DND-41 (cell line): ENCODE results near the gene NUP214.
"Not testable (repeated sequence)": the region's sequence is repeated elsewhere in the genome, so short reads cannot be mapped to it uniquely, and the experiment has no call there.

Experiments
- ATAC-seq: fragments of 200-7000 bp; cut with Tn5 transposase; 3 replicates; pipeline ENCODE4 v1.9.1; 2021; ENCODE audit warnings: low read depth; ENCODE audit not compliant: insufficient read depth
- DNase-seq: peaks from one replicate; pipeline ENCODE4 v3.0.0-alpha.2; 2020
- H2AFZ ChIP-seq: 2 replicates; pipeline ENCODE4 v1.6.0; 2012; ENCODE audit warnings: low read depth, low read length
- H3K27ac ChIP-seq: 2 replicates; pipeline ENCODE4 v1.5.1; 2012; ENCODE audit warnings: low read length, inconsistent platforms
- H3K27me3 ChIP-seq: fragments of 200-600 bp; sonication (generic); 2 replicates; pipeline ENCODE4 v1.6.0; 2012; ENCODE audit warnings: low read length, mild to moderate bottlenecking, inconsistent platforms; ENCODE audit not compliant: insufficient read depth, poor library complexity
- H3K36me3 ChIP-seq: 2 replicates; pipeline ENCODE4 v1.5.1; 2012; ENCODE audit warnings: low read length, inconsistent platforms; ENCODE audit not compliant: insufficient read depth
- H3K4me1 ChIP-seq: 2 replicates; pipeline ENCODE4 v1.5.1; 2012; ENCODE audit warnings: mild to moderate bottlenecking, low read length; ENCODE audit not compliant: insufficient read depth
- H3K4me2 ChIP-seq: 2 replicates; pipeline ENCODE4 v1.6.0; 2012; ENCODE audit warnings: mild to moderate bottlenecking, moderate library complexity, low read length, inconsistent platforms; ENCODE audit not compliant: insufficient read depth
- H3K4me3 ChIP-seq, 2 experiments: fragments of 200-600 bp in 1 of 2; shearing (Covaris generic) in 1 of 2; 2 replicates each; pipeline ENCODE4 v1.5.1; 2012 to 2016; ENCODE audit warnings: inconsistent platforms in 2 of 2, low read length in 2 of 2, mild to moderate bottlenecking in 2 of 2, low read depth in 1 of 2, moderate library complexity in 1 of 2
- H3K79me2 ChIP-seq: 2 replicates; pipeline ENCODE4 v1.6.0; 2012; ENCODE audit warnings: low read length, inconsistent platforms; ENCODE audit not compliant: insufficient read depth
- H3K9ac ChIP-seq: 2 replicates; pipeline ENCODE4 v1.6.0; 2012; ENCODE audit warnings: low read depth, mild to moderate bottlenecking, inconsistent platforms, low read length, moderate library complexity
- H3K9me3 ChIP-seq: 2 replicates; pipeline ENCODE4 v1.5.1; 2012; ENCODE audit warnings: low read length, moderate library complexity, mild to moderate bottlenecking, inconsistent platforms; ENCODE audit not compliant: insufficient read depth, severe bottlenecking
- H4K20me1 ChIP-seq: 2 replicates; pipeline ENCODE4 v1.6.0; 2012; ENCODE audit warnings: low read length; ENCODE audit not compliant: insufficient read depth
- CTCF ChIP-seq: IDR thresholded peaks from 2 replicates; pipeline ENCODE4 v1.5.1; 2012; ENCODE audit warnings: borderline replicate concordance, low read length, moderate library complexity, mild to moderate bottlenecking; ENCODE audit not compliant: poor library complexity, severe bottlenecking; ENCODE audit errors: extremely low read depth
- EZH2 ChIP-seq: IDR thresholded peaks from 3 replicates; pipeline ENCODE4 v1.6.1; 2012; ENCODE audit warnings: borderline replicate concordance, low read depth, mild to moderate bottlenecking, moderate library complexity, low read length, inconsistent platforms; ENCODE audit not compliant: severe bottlenecking

NUP214 gene

GRCh38 chr9:131204285-131204684 lies 78.9 kb downstream of the NUP214 start:
- DNase-seq (no peak), ATAC-seq (no peak)
- Histone ChIP-seq H3K79me2 (no peaks in the 10 kb centered on the region), H4K20me1 (no peaks in the 10 kb centered on the region), H3K27me3 (no peaks in the 10 kb centered on the region), H2AFZ (no peak overlapping the region), H3K4me2 (no peak overlapping the region), H3K4me3 (no peak overlapping the region), H3K27ac (no peak overlapping the region), H3K36me3 (peaks cover 68% of the 10 kb centered on the region), H3K9ac (no peak overlapping the region), H3K4me1 (no peaks in the 10 kb centered on the region), H3K9me3 (no peaks in the 10 kb centered on the region)
- no peak for TF ChIP-seq EZH2
- TF ChIP-seq CTCF: no peak

DNA sequence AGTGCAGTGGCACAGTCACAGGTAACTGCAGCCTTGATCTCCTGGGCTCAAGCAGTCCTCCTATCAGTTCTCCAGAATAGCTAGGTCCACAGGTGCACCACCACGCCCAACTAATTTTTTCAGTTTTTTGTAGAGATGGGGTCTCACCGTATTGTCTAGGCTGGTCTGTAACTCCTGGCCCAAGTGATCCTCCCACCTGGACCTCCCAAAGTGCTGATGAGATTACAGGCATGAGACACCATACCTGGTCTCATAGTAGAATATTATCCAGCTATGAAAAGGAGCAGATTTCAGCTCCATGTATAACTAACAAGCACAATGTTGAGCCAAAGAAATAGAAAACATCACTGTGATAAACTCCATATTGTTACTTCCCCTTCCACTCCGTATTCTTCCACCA lies 81.1 kb downstream of the NUP214 start:
- ATAC-seq (no peak), DNase-seq (no peak)
- no peak overlapping the region for H3K4me3 ChIP-seq
- H3K9ac ChIP-seq: no peak overlapping the region
- H3K27ac ChIP-seq: no peak overlapping the region
- TF ChIP-seq EZH2: no peak
- no peaks in the 10 kb centered on the region for H4K20me1 ChIP-seq
- no peaks in the 10 kb centered on the region for H3K79me2 ChIP-seq
- H2AFZ ChIP-seq: no peak overlapping the region
- H3K36me3 ChIP-seq: peaks cover 64% of the 10 kb centered on the region
- no peak overlapping the region for H3K4me2 ChIP-seq
- H3K9me3 ChIP-seq: no peaks in the 10 kb centered on the region
- no peaks in the 10 kb centered on the region for H3K27me3 ChIP-seq
- H3K4me1 ChIP-seq: no peaks in the 10 kb centered on the region

GRCh38 chr9:131211920-131212319 lies 86.5 kb downstream of the NUP214 start:
- H3K4me3 ChIP-seq, H3K4me1 ChIP-seq, H3K9ac ChIP-seq, H3K9me3 ChIP-seq, H3K27me3 ChIP-seq, H4K20me1 ChIP-seq, H3K27ac ChIP-seq, H2AFZ ChIP-seq, H3K4me2 ChIP-seq, DNase-seq, ATAC-seq, H3K79me2 ChIP-seq: not testable (repeated sequence)
- peaks cover 45% of the 10 kb centered on the region for H3K36me3 ChIP-seq

DNA sequence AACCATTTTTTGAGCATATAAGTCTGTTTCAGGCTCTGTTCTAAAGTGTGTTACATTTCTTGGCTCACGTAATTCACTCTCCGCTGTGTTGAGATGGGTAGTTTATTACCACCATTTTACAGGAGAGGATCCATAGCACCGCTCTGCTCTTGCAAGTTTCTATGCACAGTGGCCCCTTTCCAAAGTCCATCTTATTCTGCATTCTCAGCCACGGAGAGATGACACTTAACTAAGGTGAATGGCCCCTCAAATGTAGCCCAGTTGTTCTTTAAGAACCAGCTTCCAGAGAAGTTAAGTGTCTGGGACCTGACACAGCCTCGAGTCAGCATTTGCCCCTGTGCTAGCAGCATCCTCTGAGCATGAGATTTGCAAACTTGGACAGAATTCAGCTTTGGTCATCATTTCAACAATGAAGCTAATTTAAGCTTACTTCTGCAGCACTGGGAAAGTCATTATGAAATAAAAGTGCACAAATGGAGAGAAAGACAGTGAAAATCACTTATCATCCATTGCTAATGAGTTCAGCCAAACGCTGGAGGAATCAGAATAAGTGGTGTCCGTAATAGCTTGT lies 89.0 kb downstream of the NUP214 start:
- H4K20me1 ChIP-seq: no peaks in the 10 kb centered on the region
- no peak overlapping the region for H3K4me3 ChIP-seq
- no peak overlapping the region for H3K27ac ChIP-seq
- no peak for DNase-seq
- peaks cover 53% of the 10 kb centered on the region; the same call in 1 of the 2 replicates for H3K36me3 ChIP-seq
- H3K27me3 ChIP-seq: no peaks in the 10 kb centered on the region
- no peak overlapping the region for H3K9ac ChIP-seq
- no peak for TF ChIP-seq CTCF
- TF ChIP-seq EZH2: no peak
- ATAC-seq: no peak
- H3K9me3 ChIP-seq: no peaks in the 10 kb centered on the region
- H3K4me1 ChIP-seq: no peaks in the 10 kb centered on the region
- H3K79me2 ChIP-seq: no peaks in the 10 kb centered on the region
- no peak overlapping the region for H3K4me2 ChIP-seq
- no peak overlapping the region for H2AFZ ChIP-seq
